ENCODE results near the gene MPZL1. TPM values are rescaled to one million over a fixed set of nuclear protein-coding genes. Genes with fewer than 3 reads are reported as not detected.

The MPZL1 gene
- total and polyA plus RNA-seq, 2 of the 13 experiments (the other 11 are each of a cell fraction or from before 2014, with no cell fraction given): 38.0 to 68.7 TPM

- TF ChIP-seq REST (IDR thresholded peaks at IDR 0.05; ENCODE audit: borderline replicate concordance in 1 of 2, low read depth in 1 of 2, low read length in 2 of 2): no peak
- TF ChIP-seq PBX2 (CRISPR knock-in tag; IDR thresholded peaks at IDR 0.05): no peak
- TF ChIP-seq MAFF (IDR thresholded peaks at IDR 0.05; ENCODE audit: low read depth, low read length): no peak
- TF ChIP-seq ZNF414 (CRISPR knock-in tag; IDR thresholded peaks at IDR 0.05): no peak
- no peak for TF ChIP-seq ZBTB44 (CRISPR knock-in tag; IDR thresholded peaks at IDR 0.05)
- TF ChIP-seq PAWR (CRISPR knock-in tag; IDR thresholded peaks at IDR 0.05; ENCODE audit: borderline replicate concordance): no peak
- no peak for TF ChIP-seq ZNF773 (CRISPR knock-in tag; IDR thresholded peaks at IDR 0.05; ENCODE audit: borderline replicate concordance)
- no peak for TF ChIP-seq TSC22D2 (CRISPR knock-in tag; IDR thresholded peaks at IDR 0.05; ENCODE audit: borderline replicate concordance)
Observed at GRCh38 chr1:167738158-167738557, 16.4 kb downstream of the MPZL1 start (continued).
